HEK293 (cell line): ENCODE results near the gene GNGT1.

Source experiments
- CTCF ChIA-PET: fragments of 350-600 bp; formaldehyde crosslinking; extraction: SDS; loops from one replicate; lab custom pipeline; 2021; ENCODE audit warnings: antibody characterized with exemption; lab: Yijun Ruan, JAX
- POLR2A ChIA-PET: fragments of 300-600 bp; formaldehyde crosslinking; extraction: SDS; loops from one replicate; lab custom pipeline; 2020; ENCODE audit warnings: antibody characterized with exemption, inconsistent platforms; lab: Yijun Ruan, JAX
- H3K27ac ChIP-seq: fragments of 200-500 bp; sonication (Bioruptor generic); 2 replicates; pipeline ENCODE4 v1.5.1; 2014; ENCODE audit warnings: low read depth, low read length, control low read depth, inconsistent platforms; ENCODE audit errors: extremely low read depth
- H3K36me3 ChIP-seq, 2 experiments: fragments of 200-500 bp in 1 of 2; sonication (Bioruptor generic) in 1 of 2; 1 replicate in 1 of 2; 2 replicates in 1 of 2; pipeline ENCODE4 v1.5.1; 2014 to 2017; ENCODE audit warnings: inconsistent platforms in 2 of 2, low read length in 2 of 2; ENCODE audit not compliant: control insufficient read depth in 2 of 2, insufficient read depth in 1 of 2
- H3K4me1 ChIP-seq: fragments of 200-500 bp; sonication (Bioruptor generic); 2 replicates; pipeline ENCODE4 v1.5.1; 2014; ENCODE audit warnings: mild to moderate bottlenecking, low read length, inconsistent platforms; ENCODE audit not compliant: control insufficient read depth, insufficient read depth
- H3K4me3 ChIP-seq: 2 replicates; pipeline ENCODE4 v1.5.1; 2011; ENCODE audit warnings: low read depth, mild to moderate bottlenecking, control low read depth, low read length, moderate library complexity
- H3K9me3 ChIP-seq: fragments of 200-500 bp; sonication (Bioruptor generic); 2 replicates; pipeline ENCODE4 v1.5.1; 2014; ENCODE audit warnings: low read depth, low read length, inconsistent platforms; ENCODE audit not compliant: control insufficient read depth, insufficient read depth
- GLI2 ChIP-seq: fragments of 450-650 bp; formaldehyde crosslinking; IDR thresholded peaks from 2 replicates; pipeline ENCODE4; 2017; ENCODE audit warnings: missing biosample characterization, missing genetic modification characterization, low read depth, borderline replicate concordance
- KLF8 ChIP-seq: fragments of 450-650 bp; formaldehyde crosslinking; IDR thresholded peaks from 2 replicates; pipeline ENCODE4 v1.5.1; 2016; ENCODE audit warnings: missing biosample characterization, missing genetic modification characterization
- MZF1 ChIP-seq: fragments of 450-650 bp; formaldehyde crosslinking; IDR thresholded peaks from 2 replicates; pipeline ENCODE4 v1.5.1; 2017; ENCODE audit warnings: missing biosample characterization, missing genetic modification characterization, borderline replicate concordance
- WT1 ChIP-seq: fragments of 450-650 bp; formaldehyde crosslinking; IDR thresholded peaks from 2 replicates; pipeline ENCODE4 v1.5.1; 2016; ENCODE audit warnings: missing biosample characterization, missing genetic modification characterization
- ZFP41 ChIP-seq: fragments of 450-650 bp; formaldehyde crosslinking; IDR thresholded peaks from 2 replicates; pipeline ENCODE4 v1.5.1; 2016; ENCODE audit warnings: missing biosample characterization, missing genetic modification characterization, borderline replicate concordance
- ZNF140 ChIP-seq: fragments of 450-650 bp; formaldehyde crosslinking; IDR thresholded peaks from 2 replicates; pipeline ENCODE4 v1.5.1; 2016; ENCODE audit warnings: missing biosample characterization, missing genetic modification characterization
- ZNF175 ChIP-seq: fragments of 450-650 bp; formaldehyde crosslinking; IDR thresholded peaks from 2 replicates; pipeline ENCODE4 v1.5.1; 2016; ENCODE audit warnings: missing biosample characterization, missing genetic modification characterization
- ZNF335 ChIP-seq: fragments of 450-650 bp; formaldehyde crosslinking; conservative IDR thresholded peaks from 2 replicates; pipeline ENCODE4 v1.5.1; 2016; ENCODE audit warnings: missing biosample characterization, missing genetic modification characterization
- ZNF433 ChIP-seq: fragments of 450-650 bp; formaldehyde crosslinking; IDR thresholded peaks from 2 replicates; pipeline ENCODE4 v1.5.1; 2016; ENCODE audit warnings: missing biosample characterization, missing genetic modification characterization, low read depth
- ZNF48 ChIP-seq: fragments of 450-650 bp; formaldehyde crosslinking; IDR thresholded peaks from 2 replicates; pipeline ENCODE4 v1.5.1; 2016; ENCODE audit warnings: missing biosample characterization, missing genetic modification characterization
- ZNF501 ChIP-seq: fragments of 450-650 bp; formaldehyde crosslinking; IDR thresholded peaks from 2 replicates; pipeline ENCODE4 v1.5.1; 2016; ENCODE audit warnings: missing biosample characterization, missing genetic modification characterization
- ZNF561 ChIP-seq: fragments of 450-650 bp; IDR thresholded peaks from 2 replicates; pipeline ENCODE4 v1.5.1; 2018; ENCODE audit warnings: missing biosample characterization, missing genetic modification characterization, borderline replicate concordance
- ZNF785 ChIP-seq: fragments of 450-650 bp; formaldehyde crosslinking; IDR thresholded peaks from 2 replicates; pipeline ENCODE4 v1.5.1; 2016; ENCODE audit warnings: missing biosample characterization, missing genetic modification characterization
- ZNF792 ChIP-seq: fragments of 450-650 bp; formaldehyde crosslinking; IDR thresholded peaks from 2 replicates; pipeline ENCODE4 v1.5.1; 2016; ENCODE audit warnings: missing biosample characterization, missing genetic modification characterization
- TF ChIP-seq, protein P1 (sequence below): fragments of 450-650 bp; formaldehyde crosslinking; IDR thresholded peaks from 2 replicates; pipeline ENCODE4 v1.5.1; 2016; ENCODE audit warnings: missing biosample characterization, missing genetic modification characterization
- TF ChIP-seq, protein P2 (sequence below): fragments of 450-650 bp; formaldehyde crosslinking; IDR thresholded peaks from 2 replicates; pipeline ENCODE4 v1.5.1; 2016; ENCODE audit warnings: missing biosample characterization, missing genetic modification characterization
- TF ChIP-seq, protein P3 (sequence below): fragments of 450-650 bp; formaldehyde crosslinking; IDR thresholded peaks from 2 replicates; pipeline ENCODE4 v1.5.1; 2016; ENCODE audit warnings: missing biosample characterization, missing genetic modification characterization
- TF ChIP-seq, protein P4 (sequence below): fragments of 450-650 bp; formaldehyde crosslinking; IDR thresholded peaks from 2 replicates; pipeline ENCODE4 v1.5.1; 2017; ENCODE audit warnings: missing biosample characterization, missing genetic modification characterization
- TF ChIP-seq, protein P5 (sequence below): fragments of 450-650 bp; formaldehyde crosslinking; IDR thresholded peaks from 2 replicates; pipeline ENCODE4 v1.5.1; 2017; ENCODE audit warnings: missing biosample characterization, mild to moderate bottlenecking, missing genetic modification characterization, moderate library complexity
- TF ChIP-seq, protein P6 (sequence below): fragments of 450-650 bp; formaldehyde crosslinking; IDR thresholded peaks from 2 replicates; pipeline ENCODE4 v1.5.1; 2016; ENCODE audit warnings: missing biosample characterization, missing genetic modification characterization
- TF ChIP-seq, protein P7 (sequence below): fragments of 450-650 bp; formaldehyde crosslinking; optimal IDR thresholded peaks from 2 replicates; pipeline ENCODE3; 2016; ENCODE audit warnings: missing biosample characterization, mild to moderate bottlenecking, missing genetic modification characterization

The GNGT1 gene

DNA sequence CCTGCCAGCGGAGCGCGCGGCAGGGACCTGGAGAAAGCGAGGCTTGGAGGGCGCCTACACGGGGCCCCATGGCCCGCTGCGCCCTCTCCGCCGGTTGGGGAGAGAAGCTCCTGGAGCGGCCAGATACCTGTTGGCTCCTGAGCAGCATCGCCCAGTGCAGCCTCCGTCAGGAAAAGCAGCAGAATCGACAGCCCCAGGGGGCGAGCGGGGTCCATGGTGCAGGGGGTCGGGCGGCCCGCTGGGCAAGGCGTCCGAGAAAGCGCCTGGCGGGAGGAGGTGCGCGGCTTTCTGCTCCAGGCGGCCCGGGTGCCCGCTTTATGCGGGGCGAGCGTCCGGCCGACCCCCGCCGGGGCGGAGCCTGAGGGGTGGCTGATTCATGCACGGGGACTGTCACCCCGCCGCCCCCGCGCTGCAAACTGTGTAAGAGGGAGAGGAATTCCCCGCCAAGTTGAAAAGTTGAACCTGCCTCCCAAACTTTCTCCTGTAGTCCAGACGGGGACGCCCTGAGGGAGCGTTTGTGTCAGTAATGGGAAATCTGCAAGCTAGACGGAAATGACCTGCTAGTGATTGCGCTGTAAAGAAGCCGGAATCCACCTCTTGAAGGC lies 15.8 kb upstream of the GNGT1 start, which contains the start of gene TFPI2 (continued):
- TF ChIP-seq, protein P1, sequence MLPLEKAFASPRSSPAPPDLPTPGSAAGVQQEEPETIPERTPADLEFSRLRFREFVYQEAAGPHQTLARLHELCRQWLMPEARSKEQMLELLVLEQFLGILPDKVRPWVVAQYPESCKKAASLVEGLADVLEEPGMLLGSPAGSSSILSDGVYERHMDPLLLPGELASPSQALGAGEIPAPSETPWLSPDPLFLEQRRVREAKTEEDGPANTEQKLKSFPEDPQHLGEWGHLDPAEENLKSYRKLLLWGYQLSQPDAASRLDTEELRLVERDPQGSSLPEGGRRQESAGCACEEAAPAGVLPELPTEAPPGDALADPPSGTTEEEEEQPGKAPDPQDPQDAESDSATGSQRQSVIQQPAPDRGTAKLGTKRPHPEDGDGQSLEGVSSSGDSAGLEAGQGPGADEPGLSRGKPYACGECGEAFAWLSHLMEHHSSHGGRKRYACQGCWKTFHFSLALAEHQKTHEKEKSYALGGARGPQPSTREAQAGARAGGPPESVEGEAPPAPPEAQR (tag by site-specific recombination): no peak
- TF ChIP-seq, protein P2, sequence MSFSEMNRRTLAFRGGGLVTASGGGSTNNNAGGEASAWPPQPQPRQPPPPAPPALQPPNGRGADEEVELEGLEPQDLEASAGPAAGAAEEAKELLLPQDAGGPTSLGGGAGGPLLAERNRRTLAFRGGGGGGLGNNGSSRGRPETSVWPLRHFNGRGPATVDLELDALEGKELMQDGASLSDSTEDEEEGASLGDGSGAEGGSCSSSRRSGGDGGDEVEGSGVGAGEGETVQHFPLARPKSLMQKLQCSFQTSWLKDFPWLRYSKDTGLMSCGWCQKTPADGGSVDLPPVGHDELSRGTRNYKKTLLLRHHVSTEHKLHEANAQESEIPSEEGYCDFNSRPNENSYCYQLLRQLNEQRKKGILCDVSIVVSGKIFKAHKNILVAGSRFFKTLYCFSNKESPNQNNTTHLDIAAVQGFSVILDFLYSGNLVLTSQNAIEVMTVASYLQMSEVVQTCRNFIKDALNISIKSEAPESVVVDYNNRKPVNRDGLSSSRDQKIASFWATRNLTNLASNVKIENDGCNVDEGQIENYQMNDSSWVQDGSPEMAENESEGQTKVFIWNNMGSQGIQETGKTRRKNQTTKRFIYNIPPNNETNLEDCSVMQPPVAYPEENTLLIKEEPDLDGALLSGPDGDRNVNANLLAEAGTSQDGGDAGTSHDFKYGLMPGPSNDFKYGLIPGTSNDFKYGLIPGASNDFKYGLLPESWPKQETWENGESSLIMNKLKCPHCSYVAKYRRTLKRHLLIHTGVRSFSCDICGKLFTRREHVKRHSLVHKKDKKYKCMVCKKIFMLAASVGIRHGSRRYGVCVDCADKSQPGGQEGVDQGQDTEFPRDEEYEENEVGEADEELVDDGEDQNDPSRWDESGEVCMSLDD (tag by site-specific recombination): peak; percentile 55; the same call in 1 of the 2 replicates
- TF ChIP-seq ZNF140 (tag by site-specific recombination) (no peak), MZF1 (tag by site-specific recombination) (no peak), ZNF561 (tag by site-specific recombination) (peak; percentile 93; the same call in 1 of the 2 replicates), WT1 (tag by site-specific recombination) (no peak), ZNF335 (peak; percentile 96), ZNF785 (tag by site-specific recombination) (no peak), ZNF792 (tag by site-specific recombination) (no peak), KLF8 (tag by site-specific recombination) (no peak), ZNF48 (tag by site-specific recombination) (no peak), ZNF501 (tag by site-specific recombination) (peak; percentile 53; the same call in 1 of the 2 replicates)
- TF ChIP-seq, protein P3, sequence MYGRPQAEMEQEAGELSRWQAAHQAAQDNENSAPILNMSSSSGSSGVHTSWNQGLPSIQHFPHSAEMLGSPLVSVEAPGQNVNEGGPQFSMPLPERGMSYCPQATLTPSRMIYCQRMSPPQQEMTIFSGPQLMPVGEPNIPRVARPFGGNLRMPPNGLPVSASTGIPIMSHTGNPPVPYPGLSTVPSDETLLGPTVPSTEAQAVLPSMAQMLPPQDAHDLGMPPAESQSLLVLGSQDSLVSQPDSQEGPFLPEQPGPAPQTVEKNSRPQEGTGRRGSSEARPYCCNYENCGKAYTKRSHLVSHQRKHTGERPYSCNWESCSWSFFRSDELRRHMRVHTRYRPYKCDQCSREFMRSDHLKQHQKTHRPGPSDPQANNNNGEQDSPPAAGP: no peak

DNA sequence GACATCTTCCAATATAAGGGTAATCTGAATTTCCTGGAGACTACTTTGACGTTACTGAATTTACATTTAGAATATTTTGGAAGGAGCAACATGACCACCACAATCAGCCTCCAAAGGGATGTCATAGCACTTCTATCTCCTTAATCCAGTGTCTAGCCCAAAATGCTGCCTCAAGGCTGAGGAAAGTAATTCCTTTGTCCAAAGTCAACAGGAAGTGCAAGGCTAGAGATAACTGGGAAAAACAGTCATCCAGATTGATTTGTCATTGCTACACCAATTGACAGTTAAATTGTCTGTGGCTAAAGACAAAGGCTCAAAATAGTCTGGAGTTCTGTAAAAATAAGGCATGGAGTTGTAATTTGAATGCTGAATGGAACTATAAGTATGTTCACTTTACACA lies 11.9 kb upstream of the GNGT1 start:
- ChIA-PET POLR2A (no interaction called here), CTCF (no interaction called here)
- Histone ChIP-seq H3K9me3 (no peaks in the 10 kb centered on the region), H3K4me1 (no peaks in the 10 kb centered on the region), H3K36me3 (no peaks in the 10 kb centered on the region), H3K4me3 (no peak overlapping the region), H3K27ac (no peak overlapping the region)
- TF ChIP-seq, protein P4, sequence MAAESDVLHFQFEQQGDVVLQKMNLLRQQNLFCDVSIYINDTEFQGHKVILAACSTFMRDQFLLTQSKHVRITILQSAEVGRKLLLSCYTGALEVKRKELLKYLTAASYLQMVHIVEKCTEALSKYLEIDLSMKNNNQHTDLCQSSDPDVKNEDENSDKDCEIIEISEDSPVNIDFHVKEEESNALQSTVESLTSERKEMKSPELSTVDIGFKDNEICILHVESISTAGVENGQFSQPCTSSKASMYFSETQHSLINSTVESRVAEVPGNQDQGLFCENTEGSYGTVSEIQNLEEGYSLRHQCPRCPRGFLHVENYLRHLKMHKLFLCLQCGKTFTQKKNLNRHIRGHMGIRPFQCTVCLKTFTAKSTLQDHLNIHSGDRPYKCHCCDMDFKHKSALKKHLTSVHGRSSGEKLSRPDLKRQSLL: no peak
- TF ChIP-seq ZNF175 (no peak), WT1 (tag by site-specific recombination) (no peak), ZNF785 (tag by site-specific recombination) (no peak), MZF1 (tag by site-specific recombination) (no peak), ZFP41 (tag by site-specific recombination) (no peak), GLI2 (tag by site-specific recombination) (no peak), ZNF433 (tag by site-specific recombination) (no peak)
- TF ChIP-seq, protein P5, sequence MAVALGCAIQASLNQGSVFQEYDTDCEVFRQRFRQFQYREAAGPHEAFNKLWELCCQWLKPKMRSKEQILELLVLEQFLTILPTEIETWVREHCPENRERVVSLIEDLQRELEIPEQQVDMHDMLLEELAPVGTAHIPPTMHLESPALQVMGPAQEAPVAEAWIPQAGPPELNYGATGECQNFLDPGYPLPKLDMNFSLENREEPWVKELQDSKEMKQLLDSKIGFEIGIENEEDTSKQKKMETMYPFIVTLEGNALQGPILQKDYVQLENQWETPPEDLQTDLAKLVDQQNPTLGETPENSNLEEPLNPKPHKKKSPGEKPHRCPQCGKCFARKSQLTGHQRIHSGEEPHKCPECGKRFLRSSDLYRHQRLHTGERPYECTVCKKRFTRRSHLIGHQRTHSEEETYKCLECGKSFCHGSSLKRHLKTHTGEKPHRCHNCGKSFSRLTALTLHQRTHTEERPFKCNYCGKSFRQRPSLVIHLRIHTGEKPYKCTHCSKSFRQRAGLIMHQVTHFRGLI (tag by site-specific recombination): no peak
- TF ChIP-seq, protein P1 (tag by site-specific recombination): no peak
- TF ChIP-seq, protein P6, sequence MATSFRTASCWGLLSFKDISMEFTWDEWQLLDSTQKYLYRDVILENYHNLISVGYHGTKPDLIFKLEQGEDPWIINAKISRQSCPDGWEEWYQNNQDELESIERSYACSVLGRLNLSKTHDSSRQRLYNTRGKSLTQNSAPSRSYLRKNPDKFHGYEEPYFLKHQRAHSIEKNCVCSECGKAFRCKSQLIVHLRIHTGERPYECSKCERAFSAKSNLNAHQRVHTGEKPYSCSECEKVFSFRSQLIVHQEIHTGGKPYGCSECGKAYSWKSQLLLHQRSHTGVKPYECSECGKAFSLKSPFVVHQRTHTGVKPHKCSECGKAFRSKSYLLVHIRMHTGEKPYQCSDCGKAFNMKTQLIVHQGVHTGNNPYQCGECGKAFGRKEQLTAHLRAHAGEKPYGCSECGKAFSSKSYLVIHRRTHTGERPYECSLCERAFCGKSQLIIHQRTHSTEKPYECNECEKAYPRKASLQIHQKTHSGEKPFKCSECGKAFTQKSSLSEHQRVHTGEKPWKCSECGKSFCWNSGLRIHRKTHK (tag by site-specific recombination): no peak
- TF ChIP-seq, protein P7, sequence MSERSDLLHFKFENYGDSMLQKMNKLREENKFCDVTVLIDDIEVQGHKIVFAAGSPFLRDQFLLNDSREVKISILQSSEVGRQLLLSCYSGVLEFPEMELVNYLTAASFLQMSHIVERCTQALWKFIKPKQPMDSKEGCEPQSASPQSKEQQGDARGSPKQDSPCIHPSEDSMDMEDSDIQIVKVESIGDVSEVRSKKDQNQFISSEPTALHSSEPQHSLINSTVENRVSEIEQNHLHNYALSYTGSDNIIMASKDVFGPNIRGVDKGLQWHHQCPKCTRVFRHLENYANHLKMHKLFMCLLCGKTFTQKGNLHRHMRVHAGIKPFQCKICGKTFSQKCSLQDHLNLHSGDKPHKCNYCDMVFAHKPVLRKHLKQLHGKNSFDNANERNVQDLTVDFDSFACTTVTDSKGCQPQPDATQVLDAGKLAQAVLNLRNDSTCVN (tag by site-specific recombination): no peak
